ENCODE data around the gene FIGN. TPM values are rescaled to one million over a fixed set of nuclear protein-coding genes. Genes with fewer than 3 reads are reported as not detected.

The FIGN gene
- total RNA-seq, 1 experiment from 2014 or later: 19.4 TPM

GRCh38 chr2:163601377-163601776 is 134.4 kb downstream of the FIGN start:
- ATAC-seq: peak; percentile 83
- no peak for DNase-seq (ENCODE audit: low spot score)
- CTCF ChIA-PET: interaction anchor here (0.8 to 1.6 kb wide), 2 partner anchors 10 to 460 kb away, joined by 5 read pairs; no protein-coding TSS in a partner anchor
- Mint-ChIP-seq H3K9me3 (no peaks in the 10 kb centered on the region), H3K36me3 (no peaks in the 10 kb centered on the region), H3K27ac (no peak overlapping the region), H3K4me3 (no peak overlapping the region), H3K27me3 (ENCODE audit: low read depth) (no peaks in the 10 kb centered on the region), H3K4me1 (peaks cover 65% of the 10 kb centered on the region)
- POLR2A ChIA-PET: interaction anchor here (0.7 kb wide), 1 partner anchor 35 kb away, joined by 3 read pairs; no protein-coding TSS in a partner anchor
- TF ChIP-seq NR2C2 (CRISPR knock-in tag; IDR thresholded peaks at IDR 0.05) (no peak), TP53 (CRISPR knock-in tag; IDR thresholded peaks at IDR 0.05) (no peak), NFE2L1 (CRISPR knock-in tag; IDR thresholded peaks at IDR 0.05) (no peak), ZNF671 (CRISPR knock-in tag; IDR thresholded peaks at IDR 0.05) (no peak)

DNA sequence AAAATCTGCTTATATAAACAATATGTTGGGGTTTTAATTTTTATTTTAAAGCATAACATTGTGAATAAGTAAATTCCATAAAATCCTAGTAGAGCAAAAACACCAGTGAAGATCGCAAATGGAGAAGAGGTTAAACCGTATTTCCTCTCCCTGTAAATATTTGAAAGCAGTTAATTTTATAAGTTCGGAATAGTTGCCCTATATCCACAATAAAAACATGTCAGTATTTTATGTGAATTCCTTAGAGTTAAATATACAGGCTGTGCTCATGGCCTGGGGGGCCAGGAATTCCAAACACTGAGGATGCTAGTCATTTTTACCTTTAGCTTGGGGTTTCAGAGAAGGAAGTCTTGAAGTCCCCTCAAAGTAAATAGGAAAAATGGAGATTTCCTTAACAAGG is 135.0 kb downstream of the FIGN start:
- no peak overlapping the region for H3K4me3 Mint-ChIP-seq
- no peaks in the 10 kb centered on the region for H3K27me3 Mint-ChIP-seq (ENCODE audit: low read depth)
- ATAC-seq (no peak; the same call in 1 of the 2 replicates), DNase-seq (ENCODE audit: low spot score) (no peak)
- 0 out of 2 replicates have a peak overlapping the region, but pooled peaks have one; percentile 30 for H3K27ac Mint-ChIP-seq
- H3K36me3 Mint-ChIP-seq: no peaks in the 10 kb centered on the region
- POLR2A ChIA-PET: interaction anchor here (0.7 kb wide), 1 partner anchor 135 kb away, joined by 3 read pairs; the partner anchor contains the start of gene FIGN
- peaks cover 63% of the 10 kb centered on the region for H3K4me1 Mint-ChIP-seq
- CTCF ChIA-PET: interaction anchor here (0.8 to 1.6 kb wide), 2 partner anchors 10 to 460 kb away, joined by 5 read pairs; no protein-coding TSS in a partner anchor
- H3K9me3 Mint-ChIP-seq: no peaks in the 10 kb centered on the region
- TF ChIP-seq JAZF1 (CRISPR knock-in tag; IDR thresholded peaks at IDR 0.05): no peak

- Mint-ChIP-seq H3K4me1 (peaks cover 53% of the 10 kb centered on the region), H3K27ac (no peak overlapping the region), H3K9me3 (no peaks in the 10 kb centered on the region), H3K36me3 (no peaks in the 10 kb centered on the region), H3K27me3 (ENCODE audit: low read depth) (no peaks in the 10 kb centered on the region), H3K4me3 (no peak overlapping the region)
- TF ChIP-seq ZNF219 (CRISPR knock-in tag; IDR thresholded peaks at IDR 0.05; ENCODE audit: borderline replicate concordance) (no peak), ZNF263 (CRISPR knock-in tag; IDR thresholded peaks at IDR 0.05; ENCODE audit: low read depth) (no peak), ELF4 (CRISPR knock-in tag; IDR thresholded peaks at IDR 0.05; ENCODE audit: low read depth) (no peak), FOXJ3 (CRISPR knock-in tag; IDR thresholded peaks at IDR 0.05; ENCODE audit: borderline replicate concordance) (no peak), ZNF416 (CRISPR knock-in tag; IDR thresholded peaks at IDR 0.05) (no peak), ZNF425 (CRISPR knock-in tag; conservative IDR thresholded peaks at IDR 0.05) (no peak)
- TF ChIP-seq, protein P1, sequence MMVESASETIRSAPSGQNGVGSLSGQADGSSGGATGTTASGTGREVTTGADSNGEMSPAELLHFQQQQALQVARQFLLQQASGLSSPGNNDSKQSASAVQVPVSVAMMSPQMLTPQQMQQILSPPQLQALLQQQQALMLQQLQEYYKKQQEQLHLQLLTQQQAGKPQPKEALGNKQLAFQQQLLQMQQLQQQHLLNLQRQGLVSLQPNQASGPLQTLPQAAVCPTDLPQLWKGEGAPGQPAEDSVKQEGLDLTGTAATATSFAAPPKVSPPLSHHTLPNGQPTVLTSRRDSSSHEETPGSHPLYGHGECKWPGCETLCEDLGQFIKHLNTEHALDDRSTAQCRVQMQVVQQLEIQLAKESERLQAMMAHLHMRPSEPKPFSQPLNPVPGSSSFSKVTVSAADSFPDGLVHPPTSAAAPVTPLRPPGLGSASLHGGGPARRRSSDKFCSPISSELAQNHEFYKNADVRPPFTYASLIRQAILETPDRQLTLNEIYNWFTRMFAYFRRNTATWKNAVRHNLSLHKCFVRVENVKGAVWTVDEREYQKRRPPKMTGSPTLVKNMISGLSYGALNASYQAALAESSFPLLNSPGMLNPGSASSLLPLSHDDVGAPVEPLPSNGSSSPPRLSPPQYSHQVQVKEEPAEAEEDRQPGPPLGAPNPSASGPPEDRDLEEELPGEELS (CRISPR knock-in tag; IDR thresholded peaks at IDR 0.05): no peak
- ChIA-PET CTCF (interaction anchor here (1.8 to 3.6 kb wide), 2 partner anchors 16 to 284 kb away, joined by 12 to 14 read pairs; no protein-coding TSS in a partner anchor), POLR2A (no interaction called here)
- ATAC-seq (no peak), DNase-seq (ENCODE audit: low spot score) (no peak)
Measured at GRCh38 chr2:163595028-163595427, 140.8 kb downstream of the FIGN start.

- DNase-seq (ENCODE audit: low spot score): no peak
- TF ChIP-seq NR2C2 (CRISPR knock-in tag; IDR thresholded peaks at IDR 0.05): no peak
- TF ChIP-seq SP1 (CRISPR knock-in tag; conservative IDR thresholded peaks at IDR 0.05): no peak
- TF ChIP-seq ZNF425 (CRISPR knock-in tag; conservative IDR thresholded peaks at IDR 0.05): no peak
- no peak for TF ChIP-seq HMGA2 (CRISPR knock-in tag; IDR thresholded peaks at IDR 0.05)
- no peak for TF ChIP-seq KAT7 (CRISPR knock-in tag; IDR thresholded peaks at IDR 0.05; ENCODE audit: borderline replicate concordance)
- no peaks in the 10 kb centered on the region for H3K36me3 Mint-ChIP-seq
- no peaks in the 10 kb centered on the region for H3K9me3 Mint-ChIP-seq
- no peak overlapping the region for H3K27ac Mint-ChIP-seq
- ATAC-seq: no peak
- H3K27me3 Mint-ChIP-seq (ENCODE audit: low read depth): no peaks in the 10 kb centered on the region
- H3K4me3 Mint-ChIP-seq: no peak overlapping the region
- ChIA-PET CTCF (interaction anchor here (1.8 to 3.6 kb wide), 2 partner anchors 16 to 284 kb away, joined by 12 to 14 read pairs; no protein-coding TSS in a partner anchor), POLR2A (interaction anchor here (0.5 to 1.9 kb wide), 2 partner anchors 141 to 733 kb away, joined by 5 to 6 read pairs; partner anchors contain the start of gene FIGN)
- peaks cover 49% of the 10 kb centered on the region for H3K4me1 Mint-ChIP-seq
Measured at GRCh38 chr2:163594497-163594896, 141.3 kb downstream of the FIGN start.
